Measurements from ENCODE around the gene AHDC1. TPM values are rescaled to one million over a fixed set of nuclear protein-coding genes. Genes with fewer than 3 reads are reported as not detected.

Gene AHDC1
- polyA plus RNA-seq, 1 donor from 2014 or later = 5.3 TPM

DNA sequence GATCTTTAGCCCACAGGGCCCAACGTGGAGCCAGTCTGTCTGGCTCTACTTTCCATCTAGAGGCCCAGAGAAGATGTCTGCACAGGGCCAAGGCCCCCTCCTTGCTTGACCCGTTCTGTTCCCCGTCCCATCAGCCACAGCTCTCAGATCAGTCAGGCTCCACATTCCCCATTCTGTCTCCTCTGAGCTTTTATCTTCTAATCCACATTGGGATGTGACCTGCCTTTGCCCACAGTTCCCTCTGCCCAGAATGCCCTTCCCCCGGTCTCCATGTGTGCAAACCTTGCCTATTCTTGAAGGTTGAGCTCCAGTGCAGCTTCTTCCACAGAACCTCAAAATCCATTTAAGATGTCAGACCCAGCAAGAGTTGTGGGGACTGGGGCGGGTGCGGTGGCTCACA lies 60.7 kb downstream of the AHDC1 start:
- Histone ChIP-seq H3K9me3 (ENCODE audit: low read length) (no peaks in the 10 kb centered on the region), H3K27ac (ENCODE audit: low read length) (no peak overlapping the region), H3K4me3 (ENCODE audit: low read length) (no peak overlapping the region), H3K9ac (ENCODE audit: low read length) (no peak overlapping the region), H3K4me2 (ENCODE audit: low read length) (no peak overlapping the region), H3F3A (ENCODE audit: insufficient read depth, low read length, poor library complexity, severe bottlenecking) (no peaks in the 10 kb centered on the region), H3K9me2 (ENCODE audit: insufficient read depth, low read length) (no peaks in the 10 kb centered on the region), H4K20me1 (ENCODE audit: insufficient read depth) (no peaks in the 10 kb centered on the region), H3K36me3 (ENCODE audit: insufficient read depth, low read length) (no peaks in the 10 kb centered on the region), H2AFZ (ENCODE audit: low read depth, low read length) (no peak overlapping the region), H3K27me3 (ENCODE audit: insufficient read depth, low read depth, low read length) (no peaks in the 10 kb centered on the region), H3K79me2 (replicated peaks; ENCODE audit: insufficient read depth, low read length) (peaks cover 7% of the 10 kb centered on the region)
- no peak for TF ChIP-seq RAD21 (conservative IDR thresholded peaks at IDR 0.05)
- TF ChIP-seq POLR2AphosphoS5 (IDR thresholded peaks at IDR 0.05) = no peak
- TF ChIP-seq SMC3 (conservative IDR thresholded peaks at IDR 0.05; ENCODE audit: poor library complexity) = no peak
- no peak for TF ChIP-seq MXI1 (conservative IDR thresholded peaks at IDR 0.05; ENCODE audit: poor library complexity, severe bottlenecking)
- no peak for TF ChIP-seq EP300 (conservative IDR thresholded peaks at IDR 0.05; ENCODE audit: poor library complexity, severe bottlenecking)
- no peak for TF ChIP-seq TAF1 (IDR thresholded peaks at IDR 0.05; ENCODE audit: low read depth)
- no peak for TF ChIP-seq EZH2 (IDR thresholded peaks at IDR 0.05; ENCODE audit: borderline replicate concordance, insufficient read depth, low read length, poor library complexity, severe bottlenecking)
- TF ChIP-seq, protein P1, sequence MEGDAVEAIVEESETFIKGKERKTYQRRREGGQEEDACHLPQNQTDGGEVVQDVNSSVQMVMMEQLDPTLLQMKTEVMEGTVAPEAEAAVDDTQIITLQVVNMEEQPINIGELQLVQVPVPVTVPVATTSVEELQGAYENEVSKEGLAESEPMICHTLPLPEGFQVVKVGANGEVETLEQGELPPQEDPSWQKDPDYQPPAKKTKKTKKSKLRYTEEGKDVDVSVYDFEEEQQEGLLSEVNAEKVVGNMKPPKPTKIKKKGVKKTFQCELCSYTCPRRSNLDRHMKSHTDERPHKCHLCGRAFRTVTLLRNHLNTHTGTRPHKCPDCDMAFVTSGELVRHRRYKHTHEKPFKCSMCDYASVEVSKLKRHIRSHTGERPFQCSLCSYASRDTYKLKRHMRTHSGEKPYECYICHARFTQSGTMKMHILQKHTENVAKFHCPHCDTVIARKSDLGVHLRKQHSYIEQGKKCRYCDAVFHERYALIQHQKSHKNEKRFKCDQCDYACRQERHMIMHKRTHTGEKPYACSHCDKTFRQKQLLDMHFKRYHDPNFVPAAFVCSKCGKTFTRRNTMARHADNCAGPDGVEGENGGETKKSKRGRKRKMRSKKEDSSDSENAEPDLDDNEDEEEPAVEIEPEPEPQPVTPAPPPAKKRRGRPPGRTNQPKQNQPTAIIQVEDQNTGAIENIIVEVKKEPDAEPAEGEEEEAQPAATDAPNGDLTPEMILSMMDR (IDR thresholded peaks at IDR 0.05; ENCODE audit: poor library complexity, severe bottlenecking) = no peak
- TF ChIP-seq, protein P2, sequence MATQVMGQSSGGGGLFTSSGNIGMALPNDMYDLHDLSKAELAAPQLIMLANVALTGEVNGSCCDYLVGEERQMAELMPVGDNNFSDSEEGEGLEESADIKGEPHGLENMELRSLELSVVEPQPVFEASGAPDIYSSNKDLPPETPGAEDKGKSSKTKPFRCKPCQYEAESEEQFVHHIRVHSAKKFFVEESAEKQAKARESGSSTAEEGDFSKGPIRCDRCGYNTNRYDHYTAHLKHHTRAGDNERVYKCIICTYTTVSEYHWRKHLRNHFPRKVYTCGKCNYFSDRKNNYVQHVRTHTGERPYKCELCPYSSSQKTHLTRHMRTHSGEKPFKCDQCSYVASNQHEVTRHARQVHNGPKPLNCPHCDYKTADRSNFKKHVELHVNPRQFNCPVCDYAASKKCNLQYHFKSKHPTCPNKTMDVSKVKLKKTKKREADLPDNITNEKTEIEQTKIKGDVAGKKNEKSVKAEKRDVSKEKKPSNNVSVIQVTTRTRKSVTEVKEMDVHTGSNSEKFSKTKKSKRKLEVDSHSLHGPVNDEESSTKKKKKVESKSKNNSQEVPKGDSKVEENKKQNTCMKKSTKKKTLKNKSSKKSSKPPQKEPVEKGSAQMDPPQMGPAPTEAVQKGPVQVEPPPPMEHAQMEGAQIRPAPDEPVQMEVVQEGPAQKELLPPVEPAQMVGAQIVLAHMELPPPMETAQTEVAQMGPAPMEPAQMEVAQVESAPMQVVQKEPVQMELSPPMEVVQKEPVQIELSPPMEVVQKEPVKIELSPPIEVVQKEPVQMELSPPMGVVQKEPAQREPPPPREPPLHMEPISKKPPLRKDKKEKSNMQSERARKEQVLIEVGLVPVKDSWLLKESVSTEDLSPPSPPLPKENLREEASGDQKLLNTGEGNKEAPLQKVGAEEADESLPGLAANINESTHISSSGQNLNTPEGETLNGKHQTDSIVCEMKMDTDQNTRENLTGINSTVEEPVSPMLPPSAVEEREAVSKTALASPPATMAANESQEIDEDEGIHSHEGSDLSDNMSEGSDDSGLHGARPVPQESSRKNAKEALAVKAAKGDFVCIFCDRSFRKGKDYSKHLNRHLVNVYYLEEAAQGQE (IDR thresholded peaks at IDR 0.05; ENCODE audit: borderline replicate concordance) = no peak

DNA sequence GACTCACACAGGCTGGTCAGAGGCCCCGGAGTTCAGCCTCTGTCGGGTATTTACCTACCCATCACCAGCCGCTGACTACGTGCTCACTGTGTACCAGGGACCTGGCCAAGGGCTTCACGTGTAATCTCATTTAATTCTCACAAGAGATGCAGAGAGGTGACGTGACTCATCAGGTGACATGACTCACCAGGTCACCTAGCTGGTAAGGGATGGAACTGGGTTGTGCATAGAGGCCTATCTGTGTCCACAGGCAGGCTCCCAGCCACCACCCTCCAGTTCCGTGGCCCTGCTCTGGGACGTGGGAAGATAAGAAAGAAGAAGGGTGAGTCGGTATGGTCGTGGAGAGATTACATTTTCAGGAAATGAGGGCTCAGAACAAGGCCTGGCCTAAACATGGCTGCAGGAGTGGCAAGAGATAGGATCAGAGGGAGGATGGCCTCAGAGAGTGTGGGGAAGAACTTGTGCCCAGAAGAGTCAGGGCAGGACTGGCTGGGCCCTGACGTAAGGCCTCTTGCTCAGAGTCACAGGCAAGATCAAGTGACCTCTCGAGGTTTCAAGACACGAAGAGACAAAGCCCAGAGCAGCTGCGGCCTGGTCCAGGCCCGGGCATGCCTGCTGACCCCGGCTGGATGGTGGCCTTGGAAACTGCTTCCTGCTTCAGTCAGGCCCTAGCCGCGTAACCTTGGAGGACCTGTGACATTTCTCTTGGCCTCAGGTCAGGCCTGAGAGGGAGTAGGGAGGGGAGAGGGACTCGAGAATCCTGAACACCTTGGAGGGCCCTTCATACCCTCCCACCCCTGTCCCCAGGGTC lies 61.3 kb downstream of the AHDC1 start:
- H3K4me2 ChIP-seq (ENCODE audit: low read length) = no peak overlapping the region
- no peak for TF ChIP-seq POLR2AphosphoS5 (IDR thresholded peaks at IDR 0.05)
- TF ChIP-seq SMC3 (conservative IDR thresholded peaks at IDR 0.05; ENCODE audit: poor library complexity) = no peak
- TF ChIP-seq, protein P1 (IDR thresholded peaks at IDR 0.05; ENCODE audit: poor library complexity, severe bottlenecking) = no peak
- TF ChIP-seq TAF1 (IDR thresholded peaks at IDR 0.05; ENCODE audit: low read depth) = no peak
- TF ChIP-seq RAD21 (conservative IDR thresholded peaks at IDR 0.05) = no peak
- no peak for TF ChIP-seq MXI1 (conservative IDR thresholded peaks at IDR 0.05; ENCODE audit: poor library complexity, severe bottlenecking)
- TF ChIP-seq, protein P2 (IDR thresholded peaks at IDR 0.05; ENCODE audit: borderline replicate concordance) = no peak
- no peak for TF ChIP-seq EP300 (conservative IDR thresholded peaks at IDR 0.05; ENCODE audit: poor library complexity, severe bottlenecking)
- TF ChIP-seq EZH2 (IDR thresholded peaks at IDR 0.05; ENCODE audit: borderline replicate concordance, insufficient read depth, low read length, poor library complexity, severe bottlenecking) = no peak
- H2AFZ ChIP-seq (ENCODE audit: low read depth, low read length) = no peak overlapping the region
- H3K27ac ChIP-seq (ENCODE audit: low read length) = no peak overlapping the region
- no peaks in the 10 kb centered on the region for H4K20me1 ChIP-seq (ENCODE audit: insufficient read depth)
- no peaks in the 10 kb centered on the region for H3K9me3 ChIP-seq (ENCODE audit: low read length)
- H3K36me3 ChIP-seq (ENCODE audit: insufficient read depth, low read length) = no peaks in the 10 kb centered on the region
- H3K9ac ChIP-seq (ENCODE audit: low read length) = no peak overlapping the region
- H3K27me3 ChIP-seq (ENCODE audit: insufficient read depth, low read depth, low read length) = no peaks in the 10 kb centered on the region
- H3F3A ChIP-seq (ENCODE audit: insufficient read depth, low read length, poor library complexity, severe bottlenecking) = no peaks in the 10 kb centered on the region
- peaks cover 7% of the 10 kb centered on the region for H3K79me2 ChIP-seq (replicated peaks; ENCODE audit: insufficient read depth, low read length)
- H3K4me3 ChIP-seq (ENCODE audit: low read length) = no peak overlapping the region
- H3K9me2 ChIP-seq (ENCODE audit: insufficient read depth, low read length) = no peaks in the 10 kb centered on the region

All from neural cell (in vitro differentiated cells).